Mesenchymal stem cell (in vitro differentiated cells and primary cell): Measurements from ENCODE around the gene ZBED4.
A peak's percentile ranks its signal among the peaks of the same experiment; 100 is the strongest.

Experiments used
- DNase-seq: peaks from one replicate; pipeline ENCODE4 v3.0.0-alpha.2; 2013
- H2AFZ ChIP-seq: one replicate; pipeline ENCODE4 v1.6.1; 2013; ENCODE audit warnings: low read depth, mild to moderate bottlenecking, control low read depth, inconsistent platforms, low read length, moderate library complexity
- H2AK5ac ChIP-seq: 2 replicates; pipeline ENCODE4 v1.6.1; 2013; ENCODE audit warnings: low read length, moderate library complexity, mild to moderate bottlenecking, inconsistent platforms; ENCODE audit not compliant: severe bottlenecking
- H2BK120ac ChIP-seq: one replicate; pipeline ENCODE4 v1.6.1; 2013; ENCODE audit warnings: low read depth, mild to moderate bottlenecking, inconsistent platforms, low read length, moderate library complexity
- H2BK12ac ChIP-seq, 2 experiments: one replicate each; pipeline ENCODE4 v1.6.1; 2013; ENCODE audit warnings: inconsistent platforms in 2 of 2, low read length in 2 of 2, mild to moderate bottlenecking in 2 of 2, moderate library complexity in 2 of 2, control low read depth in 1 of 2
- H2BK15ac ChIP-seq: one replicate; pipeline ENCODE4 v1.6.1; 2013; ENCODE audit warnings: mild to moderate bottlenecking, low read depth, inconsistent platforms; ENCODE audit not compliant: poor library complexity, severe bottlenecking
- H2BK5ac ChIP-seq: 2 replicates; pipeline ENCODE4 v1.6.1; 2013; ENCODE audit warnings: low read depth, mild to moderate bottlenecking, low read length, control low read depth, inconsistent platforms; ENCODE audit not compliant: poor library complexity, severe bottlenecking
- H3K14ac ChIP-seq, 2 experiments: one replicate each; pipeline ENCODE4 v1.6.1; 2013; ENCODE audit warnings: inconsistent platforms in 2 of 2, low read length in 2 of 2, control low read depth in 1 of 2, mild to moderate bottlenecking in 1 of 2, moderate library complexity in 1 of 2
- H3K18ac ChIP-seq, 2 experiments: one replicate each; pipeline ENCODE4 v1.6.1; 2013; ENCODE audit warnings: inconsistent platforms in 2 of 2, low read length in 2 of 2, control low read depth in 1 of 2, low read depth in 1 of 2, mild to moderate bottlenecking in 1 of 2
- H3K23ac ChIP-seq, 2 experiments: one replicate each; pipeline ENCODE4 v1.6.1; 2013; ENCODE audit warnings: inconsistent platforms in 2 of 2, low read length in 2 of 2, mild to moderate bottlenecking in 2 of 2, moderate library complexity in 2 of 2, control low read depth in 1 of 2
- H3K27ac ChIP-seq: 2 replicates; pipeline ENCODE4 v1.5.1; 2013; ENCODE audit warnings: mild to moderate bottlenecking, moderate library complexity, low read length, control low read depth, inconsistent platforms; ENCODE audit not compliant: poor library complexity, severe bottlenecking
- H3K27me3 ChIP-seq, 2 experiments: 2 replicates each; pipeline versions ENCODE4 v1.6.1 to v1.7.0; 2013; ENCODE audit warnings: low read length in 2 of 2, mild to moderate bottlenecking in 2 of 2, moderate library complexity in 2 of 2, control low read depth in 1 of 2, inconsistent platforms in 1 of 2; ENCODE audit not compliant: control insufficient read depth in 1 of 2, insufficient read depth in 1 of 2
- H3K36me3 ChIP-seq, 2 experiments: 2 replicates each; pipeline versions ENCODE4 v1.6.1 to v1.7.0; 2013; ENCODE audit warnings: low read length in 2 of 2, control low read depth in 1 of 2, inconsistent platforms in 1 of 2, low read depth in 1 of 2, mild to moderate bottlenecking in 1 of 2; ENCODE audit not compliant: insufficient read depth in 2 of 2, control insufficient read depth in 1 of 2
- H3K4ac ChIP-seq, 2 experiments: one replicate each; pipeline ENCODE4 v1.6.1; 2013; ENCODE audit warnings: inconsistent platforms in 2 of 2, low read length in 2 of 2, mild to moderate bottlenecking in 2 of 2, moderate library complexity in 2 of 2, control low read depth in 1 of 2, low read depth in 1 of 2
- H3K4me1 ChIP-seq: 2 replicates; pipeline ENCODE4 v1.6.1; 2013; ENCODE audit warnings: low read depth, low read length, control low read depth; ENCODE audit not compliant: control insufficient read depth, insufficient read depth
- H3K4me2 ChIP-seq: 2 replicates; pipeline ENCODE4 v1.6.1; 2013; ENCODE audit warnings: low read length, mild to moderate bottlenecking, inconsistent platforms; ENCODE audit not compliant: poor library complexity, severe bottlenecking
- H3K4me3 ChIP-seq, 2 experiments: 2 replicates each; pipeline versions ENCODE4 v1.5.1 to v1.7.0; 2013; ENCODE audit warnings: low read length in 2 of 2, mild to moderate bottlenecking in 2 of 2, control low read depth in 1 of 2, low read depth in 1 of 2; ENCODE audit not compliant: insufficient read depth in 1 of 2
- H3K79me1 ChIP-seq: replicated peaks from 2 replicates; pipeline ENCODE4 v1.6.1; 2013; ENCODE audit warnings: mild to moderate bottlenecking, control low read depth, low read length, inconsistent platforms; ENCODE audit not compliant: poor library complexity, severe bottlenecking
- H3K9ac ChIP-seq: 2 replicates; pipeline ENCODE4 v1.7.0; 2013; ENCODE audit warnings: mild to moderate bottlenecking, low read length, moderate library complexity
- H3K9me3 ChIP-seq: 2 replicates; pipeline ENCODE4 v1.7.0; 2013; ENCODE audit warnings: mild to moderate bottlenecking, low read length; ENCODE audit not compliant: control insufficient read depth
- H4K8ac ChIP-seq: one replicate; pipeline ENCODE4 v1.6.1; 2013; ENCODE audit warnings: inconsistent platforms, mild to moderate bottlenecking, low read length, moderate library complexity
- H4K91ac ChIP-seq: one replicate; pipeline ENCODE4 v1.6.1; 2013; ENCODE audit warnings: mild to moderate bottlenecking, low read length, inconsistent platforms
- WGBS: methylation state at CpG from one replicate; pipeline ENCODE4 v1.1.7; 2013; ENCODE audit warnings: mixed read lengths; 5-methylcytosine and 5-hydroxymethylcytosine counted together

Gene ZBED4

DNA sequence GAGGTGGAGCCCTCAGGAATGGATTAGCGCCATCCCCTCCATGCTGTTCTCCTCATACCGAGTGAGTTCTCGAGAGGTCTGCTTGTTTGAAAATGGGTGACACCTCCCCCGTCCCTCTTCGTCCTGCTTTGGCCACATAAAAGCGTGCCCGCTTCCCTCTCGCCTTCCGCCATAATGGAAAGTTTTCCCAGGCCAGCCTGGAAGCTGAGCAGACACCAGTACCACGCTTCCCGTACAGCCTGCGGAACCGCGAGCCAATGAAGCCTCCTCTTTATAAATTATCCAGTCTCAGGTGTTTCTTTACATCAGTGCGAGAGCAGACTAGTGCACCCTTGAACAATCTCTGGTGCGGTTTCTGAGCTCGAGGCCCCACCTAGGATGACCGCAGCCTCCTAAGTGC, 51.8 kb downstream of the ZBED4 start:
- H3K4me3 ChIP-seq: no peak overlapping the region
- H3K4me1 ChIP-seq: peaks cover 2% of the 10 kb centered on the region
- 96% methylated on average over 18 of the region's 18 CpGs for WGBS
- no peak overlapping the region for H3K23ac ChIP-seq
- no peak overlapping the region for H2BK12ac ChIP-seq
- no peak overlapping the region for H3K4ac ChIP-seq
- H4K8ac ChIP-seq: no peak overlapping the region
- no peak overlapping the region for H4K91ac ChIP-seq
- peaks cover 57 to 85% of the 10 kb centered on the region in 2 experiments for H3K36me3 ChIP-seq
- no peak overlapping the region for H2BK5ac ChIP-seq
- H3K27ac ChIP-seq: no peak overlapping the region
- no peaks in the 10 kb centered on the region for H3K9me3 ChIP-seq
- peaks cover 23% of the 10 kb centered on the region for H3K79me1 ChIP-seq
- H3K14ac ChIP-seq: no peak overlapping the region
- H3K4me2 ChIP-seq: no peak overlapping the region
- no peaks in the 10 kb centered on the region for H3K27me3 ChIP-seq
- H3K18ac ChIP-seq: no peak overlapping the region
- H2AFZ ChIP-seq: no peak overlapping the region
- DNase-seq: no peak
- H2BK120ac ChIP-seq: no peak overlapping the region
- no peak overlapping the region for H2BK15ac ChIP-seq
- no peak overlapping the region for H2AK5ac ChIP-seq
- H3K9ac ChIP-seq: no peak overlapping the region

DNA sequence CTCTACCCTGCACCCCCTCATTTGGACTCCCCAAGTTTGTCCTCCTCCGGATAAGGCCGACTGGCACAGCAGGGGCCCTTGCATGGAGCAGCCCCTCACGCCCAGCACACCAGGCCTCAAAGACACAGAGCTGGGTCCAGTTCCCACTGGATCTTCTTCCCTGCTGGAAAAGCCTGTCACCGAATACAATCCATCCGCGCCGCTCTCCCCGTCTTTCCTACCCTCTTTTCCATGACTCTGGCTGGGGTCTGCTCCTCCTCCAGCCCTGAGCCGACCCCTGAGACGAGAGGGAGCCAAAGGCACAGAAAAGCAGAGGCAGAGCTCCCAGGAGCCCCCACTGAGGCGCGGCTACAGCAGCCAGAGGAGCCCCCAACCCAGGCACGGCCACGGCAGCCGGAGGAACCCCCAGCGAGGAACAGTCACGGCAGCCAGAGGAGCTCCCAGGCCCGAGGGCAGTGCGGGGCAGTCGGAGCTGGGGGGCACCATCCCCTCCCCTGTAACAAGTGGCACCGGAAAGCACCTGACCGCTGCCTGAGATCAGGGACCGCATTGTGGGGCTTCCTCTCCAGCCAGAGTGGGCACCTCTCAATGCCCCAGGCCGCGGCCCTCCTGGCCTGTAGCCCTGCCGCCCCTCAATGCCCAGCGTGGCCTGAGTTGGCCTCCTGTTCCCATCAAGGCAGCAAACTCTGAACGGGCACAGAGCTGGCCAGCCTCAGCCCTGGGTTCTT, 52.6 kb downstream of the ZBED4 start:
- Histone ChIP-seq H2BK5ac (no peak overlapping the region), H3K9ac (no peak overlapping the region), H3K4me2 (no peak overlapping the region), H3K23ac (no peak overlapping the region), H2BK12ac (no peak overlapping the region), H3K4ac (no peak overlapping the region), H3K9me3 (no peaks in the 10 kb centered on the region), H3K27me3 (no peaks in the 10 kb centered on the region), H3K18ac (no peak overlapping the region), H3K27ac (no peak overlapping the region), H3K79me1 (peaks cover 23% of the 10 kb centered on the region), H4K91ac (no peak overlapping the region), H2AK5ac (no peak overlapping the region), H2BK120ac (no peak overlapping the region), H4K8ac (no peak overlapping the region), H3K4me3 (no peak overlapping the region), H3K36me3 (peaks cover 49 to 85% of the 10 kb centered on the region in 2 experiments), H3K4me1 (peaks cover 2% of the 10 kb centered on the region), H2BK15ac (no peak overlapping the region), H2AFZ (no peak overlapping the region), H3K14ac (no peak overlapping the region)
- WGBS: 96% methylated on average over 28 of the region's 28 CpGs
- no peak for DNase-seq

- H3K27me3 ChIP-seq: no peaks in the 10 kb centered on the region
- no peak overlapping the region for H2BK12ac ChIP-seq
- peak overlapping the region in 1 of 2 experiments; percentile 20 for H3K14ac ChIP-seq
- H2AFZ ChIP-seq: no peak overlapping the region
- no peak overlapping the region for H4K91ac ChIP-seq
- peaks cover 43 to 81% of the 10 kb centered on the region in 2 experiments for H3K36me3 ChIP-seq
- no peaks in the 10 kb centered on the region for H3K9me3 ChIP-seq
- H4K8ac ChIP-seq: no peak overlapping the region
- H3K4ac ChIP-seq: no peak overlapping the region
- no peak overlapping the region for H3K18ac ChIP-seq
- peaks cover 23% of the 10 kb centered on the region for H3K79me1 ChIP-seq
- no peak for DNase-seq
- no peak overlapping the region for H2BK120ac ChIP-seq
- no peak overlapping the region for H2BK5ac ChIP-seq
- peaks cover 2% of the 10 kb centered on the region for H3K4me1 ChIP-seq
- no peak overlapping the region for H3K23ac ChIP-seq
- no peak overlapping the region for H3K9ac ChIP-seq
- H2BK15ac ChIP-seq: no peak overlapping the region
- 93% methylated on average over 14 of the region's 14 CpGs for WGBS
- H2AK5ac ChIP-seq: no peak overlapping the region
- H3K27ac ChIP-seq: no peak overlapping the region
- no peak overlapping the region for H3K4me3 ChIP-seq
- no peak overlapping the region for H3K4me2 ChIP-seq
Measured at GRCh38 chr22:49906799-49907290, 53.2 kb downstream of the ZBED4 start.

GRCh38 chr22:49907807-49908206, 54.2 kb downstream of the ZBED4 start:
- Histone ChIP-seq H2BK12ac (no peak overlapping the region), H3K36me3 (peaks cover 42 to 80% of the 10 kb centered on the region in 2 experiments), H3K4me3 (no peak overlapping the region), H3K4me1 (peaks cover 2% of the 10 kb centered on the region), H4K8ac (no peak overlapping the region), H3K9me3 (no peaks in the 10 kb centered on the region), H3K18ac (no peak overlapping the region), H2AK5ac (no peak overlapping the region), H2BK120ac (no peak overlapping the region), H3K79me1 (peaks cover 23% of the 10 kb centered on the region), H3K27ac (no peak overlapping the region), H3K9ac (no peak overlapping the region), H3K23ac (no peak overlapping the region), H3K27me3 (no peaks in the 10 kb centered on the region), H2BK5ac (no peak overlapping the region), H3K4ac (no peak overlapping the region), H2BK15ac (no peak overlapping the region), H4K91ac (no peak overlapping the region), H3K14ac (no peak overlapping the region), H3K4me2 (no peak overlapping the region), H2AFZ (no peak overlapping the region)
- WGBS: 97% methylated on average over 18 of the region's 19 CpGs
- no peak for DNase-seq
